AG09319 (cell line): ENCODE results near the gene SOX18.
A peak's percentile ranks its signal among the peaks of the same experiment; 100 is the strongest.

ENCODE experiments used
- DNase-seq: peaks from one replicate; pipeline ENCODE4 v3.0.0-alpha.2; 2010; ENCODE audit warnings: low read depth; ENCODE audit errors: extremely low read depth
- TF ChIP-seq, protein P1 (sequence below): IDR thresholded peaks from 2 replicates; pipeline ENCODE4 v1.5.1; 2011; ENCODE audit warnings: low read depth, mild to moderate bottlenecking, inconsistent platforms, low read length, moderate library complexity

Gene SOX18

DNA sequence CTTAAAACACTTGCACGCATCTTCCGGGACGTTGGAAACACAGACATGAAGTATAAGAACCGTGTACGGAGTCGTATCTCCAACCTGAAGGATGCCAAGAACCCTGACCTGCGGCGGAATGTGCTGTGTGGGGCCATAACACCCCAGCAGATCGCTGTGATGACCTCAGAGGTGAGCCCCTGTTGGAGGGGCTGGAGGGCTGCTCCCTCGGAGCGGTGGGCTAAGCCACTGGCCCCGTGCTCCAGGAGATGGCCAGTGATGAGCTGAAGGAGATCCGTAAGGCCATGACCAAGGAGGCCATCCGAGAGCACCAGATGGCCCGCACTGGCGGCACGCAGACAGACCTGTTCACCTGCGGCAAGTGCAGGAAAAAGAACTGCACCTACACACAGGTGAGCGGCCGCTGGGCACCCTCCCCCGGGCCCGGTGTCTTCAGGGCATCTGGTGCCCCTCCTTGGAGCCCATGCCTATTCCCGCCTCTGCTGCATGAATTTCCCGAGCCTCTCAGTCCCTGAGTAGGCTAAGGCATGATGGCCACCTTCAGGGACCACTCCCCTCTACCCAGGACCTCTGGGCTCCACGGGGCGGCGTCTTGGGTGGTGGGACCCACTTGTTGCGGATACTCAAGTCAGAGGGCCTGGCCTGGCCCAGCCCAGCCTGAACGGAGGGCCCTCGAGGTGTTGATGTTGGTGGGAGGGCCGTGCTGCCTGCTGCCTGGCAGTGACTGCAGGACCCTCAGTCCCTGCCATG is 21.0 kb upstream of the SOX18 start:
- TF ChIP-seq, protein P1, sequence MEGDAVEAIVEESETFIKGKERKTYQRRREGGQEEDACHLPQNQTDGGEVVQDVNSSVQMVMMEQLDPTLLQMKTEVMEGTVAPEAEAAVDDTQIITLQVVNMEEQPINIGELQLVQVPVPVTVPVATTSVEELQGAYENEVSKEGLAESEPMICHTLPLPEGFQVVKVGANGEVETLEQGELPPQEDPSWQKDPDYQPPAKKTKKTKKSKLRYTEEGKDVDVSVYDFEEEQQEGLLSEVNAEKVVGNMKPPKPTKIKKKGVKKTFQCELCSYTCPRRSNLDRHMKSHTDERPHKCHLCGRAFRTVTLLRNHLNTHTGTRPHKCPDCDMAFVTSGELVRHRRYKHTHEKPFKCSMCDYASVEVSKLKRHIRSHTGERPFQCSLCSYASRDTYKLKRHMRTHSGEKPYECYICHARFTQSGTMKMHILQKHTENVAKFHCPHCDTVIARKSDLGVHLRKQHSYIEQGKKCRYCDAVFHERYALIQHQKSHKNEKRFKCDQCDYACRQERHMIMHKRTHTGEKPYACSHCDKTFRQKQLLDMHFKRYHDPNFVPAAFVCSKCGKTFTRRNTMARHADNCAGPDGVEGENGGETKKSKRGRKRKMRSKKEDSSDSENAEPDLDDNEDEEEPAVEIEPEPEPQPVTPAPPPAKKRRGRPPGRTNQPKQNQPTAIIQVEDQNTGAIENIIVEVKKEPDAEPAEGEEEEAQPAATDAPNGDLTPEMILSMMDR = no peak

GRCh38 chr20:64069614-64070243 is 20.3 kb upstream of the SOX18 start:
- no peak for DNase-seq
- TF ChIP-seq, protein P1 = peak; percentile 65

More for the DNA sequence above, 21.0 kb upstream of the SOX18 start:
- DNase-seq = no peak

DNA sequence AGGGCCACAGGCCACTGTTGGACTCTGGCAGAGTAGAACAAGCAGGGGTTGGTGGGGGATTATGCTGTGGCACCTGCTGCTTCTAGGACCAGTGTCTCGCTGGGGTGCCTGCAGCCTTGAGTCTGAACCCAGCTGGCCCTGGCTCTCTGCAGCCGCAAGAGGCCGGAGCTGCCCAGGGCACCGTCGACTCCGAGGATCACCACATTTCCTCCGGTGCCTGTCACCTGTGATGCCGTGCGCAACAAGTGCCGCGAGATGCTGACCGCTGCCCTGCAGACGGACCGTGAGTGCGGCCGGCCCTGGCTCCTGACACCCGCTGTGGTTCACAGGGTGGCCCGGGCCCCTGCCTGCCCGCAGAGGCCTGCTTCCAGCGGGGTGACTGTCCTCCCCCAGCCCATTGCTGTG is 19.8 kb upstream of the SOX18 start:
- TF ChIP-seq, protein P1 = no peak
- no peak for DNase-seq

GRCh38 chr20:64068386-64069208 is 19.2 kb upstream of the SOX18 start:
- no peak for DNase-seq
- TF ChIP-seq, protein P1 = no peak

GRCh38 chr20:64067733-64068307 is 18.4 kb upstream of the SOX18 start:
- no peak for DNase-seq
- TF ChIP-seq, protein P1 = no peak

DNA sequence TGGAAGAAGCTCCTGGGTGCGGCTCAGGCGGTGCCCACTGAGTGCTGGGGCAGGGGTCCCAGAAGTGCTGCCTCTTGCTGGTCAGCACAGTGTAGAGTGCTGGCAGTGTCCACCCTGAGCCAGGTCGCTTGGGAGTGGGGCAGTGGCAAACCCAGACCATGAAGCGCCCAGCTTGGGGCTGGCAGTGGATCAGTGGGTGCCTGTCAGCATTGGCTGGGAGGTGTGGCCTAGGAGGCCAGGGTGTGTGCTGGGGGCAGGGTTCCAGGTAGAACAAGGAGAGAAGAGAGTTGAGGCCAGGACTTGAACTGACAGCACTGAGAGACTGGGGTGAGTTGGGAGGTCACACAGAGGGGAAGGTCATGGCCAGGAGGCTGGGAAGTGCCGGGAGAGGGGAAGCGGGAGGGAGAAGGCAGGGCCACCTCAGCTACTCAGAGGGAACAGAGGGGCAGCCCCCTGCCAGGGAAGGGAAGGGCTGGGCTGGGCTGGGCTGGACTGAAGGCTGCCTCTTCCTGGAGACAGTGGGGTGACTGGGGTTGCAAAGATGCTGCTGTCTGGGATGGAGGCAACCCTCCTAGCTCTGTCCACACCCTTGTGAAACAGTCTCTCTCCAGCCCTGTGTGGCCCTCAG is 17.7 kb upstream of the SOX18 start:
- TF ChIP-seq, protein P1 = no peak
- DNase-seq = no peak
